Pancreas (tissue), 10 donors: ENCODE data around the gene MYOM1. TPM values are rescaled to one million over a fixed set of nuclear protein-coding genes. Genes with fewer than 3 reads are reported as not detected.

Experiments
- ATAC-seq, 4 donors: fragments of 200-7000 bp; cut with Tn5 transposase; one replicate each; pipeline versions ENCODE4 v1.8.0 to v1.9.1; 2020; ENCODE audit warnings: mild to moderate bottlenecking in 4 of 4, moderate library complexity in 4 of 4
- DNase-seq, 6 donors: peaks; one replicate each; pipeline ENCODE4 v3.0.0-alpha.2; 2020
- FAIRE-seq: peaks from 2 replicates; lab custom pipeline; 2012; peaks lifted over from hg19 to GRCh38; lab: Jason Lieb, UNC
- H3K27ac ChIP-seq, 4 donors: fragments of 200-600 bp; sonication (generic); 1 replicate in 3 of 4; 2 replicates in 1 of 4; pipeline versions ENCODE4 v1.5.0 to v1.8.0; 2020
- H3K27me3 ChIP-seq, 4 donors: fragments of 200-600 bp; one replicate each; pipeline ENCODE4 v1.8.0; 2021
- H3K36me3 ChIP-seq, 3 donors: fragments of 200-600 bp; sonication (generic) in 1 of 3; one replicate each; pipeline versions ENCODE4 v1.5.0 to v1.8.0; 2020 to 2021
- H3K4me1 ChIP-seq, 3 donors: fragments of 200-600 bp; one replicate each; pipeline ENCODE4 v1.8.0; 2021
- H3K4me3 ChIP-seq, 4 donors: fragments of 200-600 bp; sonication (generic) in 2 of 4; one replicate each; pipeline versions ENCODE4 v1.5.0 to v1.8.0; 2020 to 2021
- H3K9me3 ChIP-seq, 4 donors: fragments of 200-600 bp; one replicate each; pipeline ENCODE4 v1.8.0; 2021
- WGBS, 2 donors: extraction: QIAGEN DNeasy Blood & Tissue Kit; methylation state at CpG; one replicate each; pipeline ENCODE4 v1.1.7; 2013; 5-methylcytosine and 5-hydroxymethylcytosine counted together
- intact Hi-C, 3 donors: fragments of 100-400 bp; cut with DNase I; formaldehyde crosslinking; loops; one replicate each; pipeline versions ENCODE4 v1.11.1 to v1.14.2; 2022
- polyA plus RNA-seq, 2 donors: library from polyadenylated mRNA; stranded (reverse); fragments of 200-250 nt; gene quantifications; one replicate each; pipeline ENCODE4 v1.2.3, GENCODE V29; 2013
- total RNA-seq, 6 donors: library from RNA; stranded (reverse); fragmentation: NEBNext Ultra II Directional in 4 of 6; extraction: Animal tissue kit (Norgen Biotek cat#: 25700) in 4 of 6; gene quantifications; one replicate each; pipeline versions ENCODE4 v1.2.1 to v1.2.4, GENCODE V29; 2021 to 2023
- TF ChIP-seq, protein P1 (sequence below), 4 donors: fragments of 200-600 bp; sonication (generic) in 3 of 4; IDR thresholded peaks; one replicate each; pipeline versions ENCODE4 v1.5.0 to v1.8.0; 2021; ENCODE audit warnings: antibody characterized with exemption in 4 of 4
- donor health status: healthy with polysubstance abuse.
- donor health status: DM: no; HTN: no; CAD: no; lungs with moderate emphysema.
- donor health status: DM: no; HTN: no; CAD: no.
- donor health status: control.
- donor health status: control.
- donor health status: Bipolar disorder and iron deficiency.
- donor health status: DM: yes; HTN: yes; CAD: no.
- donor health status: DM: no; HTN: no; CAD: no.
- donor health status: DM: no; HTN: no; CAD: no.
- donor health status: DM: yes; HTN: yes; CAD: no.

Gene MYOM1
- total and polyA plus RNA-seq, 8 donors, result 4.7 to 18.2 (median 14.2) TPM

- H3K4me1 ChIP-seq, result peaks cover 21 to 38% (median 27%) of the 10 kb centered on the region in 3 donors
- TF ChIP-seq, protein P1, sequence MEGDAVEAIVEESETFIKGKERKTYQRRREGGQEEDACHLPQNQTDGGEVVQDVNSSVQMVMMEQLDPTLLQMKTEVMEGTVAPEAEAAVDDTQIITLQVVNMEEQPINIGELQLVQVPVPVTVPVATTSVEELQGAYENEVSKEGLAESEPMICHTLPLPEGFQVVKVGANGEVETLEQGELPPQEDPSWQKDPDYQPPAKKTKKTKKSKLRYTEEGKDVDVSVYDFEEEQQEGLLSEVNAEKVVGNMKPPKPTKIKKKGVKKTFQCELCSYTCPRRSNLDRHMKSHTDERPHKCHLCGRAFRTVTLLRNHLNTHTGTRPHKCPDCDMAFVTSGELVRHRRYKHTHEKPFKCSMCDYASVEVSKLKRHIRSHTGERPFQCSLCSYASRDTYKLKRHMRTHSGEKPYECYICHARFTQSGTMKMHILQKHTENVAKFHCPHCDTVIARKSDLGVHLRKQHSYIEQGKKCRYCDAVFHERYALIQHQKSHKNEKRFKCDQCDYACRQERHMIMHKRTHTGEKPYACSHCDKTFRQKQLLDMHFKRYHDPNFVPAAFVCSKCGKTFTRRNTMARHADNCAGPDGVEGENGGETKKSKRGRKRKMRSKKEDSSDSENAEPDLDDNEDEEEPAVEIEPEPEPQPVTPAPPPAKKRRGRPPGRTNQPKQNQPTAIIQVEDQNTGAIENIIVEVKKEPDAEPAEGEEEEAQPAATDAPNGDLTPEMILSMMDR (IDR thresholded peaks at IDR 0.05), result no peak
- DNase-seq, result peak; percentile 97 to 98 (median 97)
- no peaks in the 10 kb centered on the region for H3K9me3 ChIP-seq
- H3K27ac ChIP-seq, result peak within 1 kb of the TSS; percentile 95 to 99 (median 98)
- WGBS, 2 donors, result 0 to 1% methylated on average over 65 of the region's 65 CpGs
- peak within 1 kb of the TSS; percentile 65 to 88 (median 80) for H3K4me3 ChIP-seq
- H3K27me3 ChIP-seq, result no peaks in the 10 kb centered on the region
- ATAC-seq, result peak; percentile 81 to 88 (median 84)
- H3K36me3 ChIP-seq, result no peaks in the 10 kb centered on the region
- intact Hi-C loops, result loop anchor here in 2 of 3 donors (5.0 to 10.0 kb wide), 2 partner anchors 313 to 315 kb away; no protein-coding TSS in a partner anchor
- no peak for FAIRE-seq
These were observed 27.7 kb upstream of the MYOM1 start, which contains the start of gene MYL12A for GRCh38 chr18:3247240-3248061. MYL12A (plus strand) TSS chr18:3247801; CDS start chr18:3253248, 5,447 bp downstream.

DNA sequence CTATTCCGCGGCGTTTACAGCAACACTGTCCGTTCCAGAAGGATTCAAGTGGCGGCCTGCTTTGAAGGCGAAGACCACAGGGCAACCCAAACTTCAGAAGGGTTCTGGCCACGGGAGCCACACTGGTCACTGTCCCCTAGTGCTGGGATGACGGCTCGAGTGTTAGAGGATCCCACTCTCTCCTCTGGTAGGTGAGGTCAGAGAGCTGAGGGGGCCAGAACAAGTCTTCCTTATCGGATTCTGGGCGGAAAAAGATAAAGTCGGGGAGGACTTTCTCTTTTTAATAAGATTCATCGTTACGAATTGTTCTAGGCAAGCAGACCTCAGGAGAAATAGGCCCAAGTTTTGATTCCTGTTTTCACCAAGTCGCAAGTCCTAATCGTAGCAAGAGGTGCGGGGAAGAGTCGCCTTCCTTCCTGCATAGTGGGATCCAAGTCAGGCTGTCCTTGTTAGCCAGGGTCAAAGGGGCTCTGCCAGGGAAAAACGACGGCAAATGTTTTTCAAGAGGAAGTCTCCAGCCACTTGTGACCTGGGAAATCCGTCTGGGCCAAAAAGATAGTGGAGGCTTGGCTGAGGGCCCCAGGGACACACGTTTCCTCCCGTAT, 27.0 kb upstream of the MYOM1 start:
- Histone ChIP-seq H3K27ac (peak overlapping the region; percentile 95 to 99 (median 98)), H3K4me3 (peak overlapping the region; percentile 10 to 88 (median 50)), H3K27me3 (no peaks in the 10 kb centered on the region), H3K9me3 (no peaks in the 10 kb centered on the region), H3K36me3 (no peaks in the 10 kb centered on the region), H3K4me1 (peaks cover 17 to 31% (median 26%) of the 10 kb centered on the region in 3 donors)
- ATAC-seq, result peak in 3 of 4 donors; percentile 3 to 25 (median 15)
- intact Hi-C loops, result loop anchor here in 2 of 3 donors (5.0 to 10.0 kb wide), 2 partner anchors 312 to 314 kb away; no protein-coding TSS in a partner anchor
- peak in 4 of 6 donors; percentile 33 to 67 (median 48) for DNase-seq
- WGBS, 2 donors, result 11 to 16% methylated on average over 23 of the region's 23 CpGs
- TF ChIP-seq, protein P1 (IDR thresholded peaks at IDR 0.05), result no peak
- FAIRE-seq, result no peak

DNA sequence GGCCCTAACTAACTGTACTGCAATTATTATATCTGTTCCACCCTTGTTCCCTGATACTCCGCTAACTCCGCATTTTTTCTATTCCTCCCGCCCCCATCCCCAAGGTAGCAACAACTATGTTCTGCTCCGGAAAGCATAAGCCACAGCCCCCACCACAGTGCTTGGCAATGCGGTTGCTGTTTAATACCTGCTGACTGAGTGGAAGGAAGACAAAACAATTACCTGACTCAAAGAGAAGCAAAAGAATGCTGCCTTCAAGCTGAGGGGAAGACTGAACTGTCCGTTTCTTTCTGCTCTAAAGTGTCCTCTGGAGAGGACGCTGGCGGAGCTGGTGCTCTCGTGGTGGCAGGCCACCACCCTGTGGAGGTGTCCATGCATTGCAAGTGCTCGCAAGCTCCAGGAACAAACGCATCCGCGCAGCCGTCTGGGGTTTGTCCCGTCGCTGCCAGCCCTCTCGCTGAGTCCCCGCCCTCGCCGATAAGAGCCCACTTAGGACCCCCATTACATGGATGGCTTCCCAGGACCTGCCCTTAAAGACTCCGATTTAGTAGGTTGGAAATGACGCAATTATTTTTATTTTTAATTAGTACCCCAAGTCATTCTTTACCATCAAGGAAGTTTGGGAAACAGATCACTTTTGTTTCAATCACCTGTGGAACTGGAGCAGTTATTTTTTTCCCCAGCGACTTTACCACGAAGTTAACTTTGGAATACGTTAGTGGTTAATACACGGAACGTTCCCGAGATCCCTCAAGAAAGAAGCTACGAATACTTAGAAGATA, 26.3 kb upstream of the MYOM1 start:
- TF ChIP-seq, protein P1 (IDR thresholded peaks at IDR 0.05), result peak; percentile 75 to 91 (median 90)
- WGBS, 2 donors, result 1 to 3% methylated on average over 29 of the region's 29 CpGs
- H3K4me1 ChIP-seq, result peaks cover 11 to 25% (median 24%) of the 10 kb centered on the region in 3 donors

DNA sequence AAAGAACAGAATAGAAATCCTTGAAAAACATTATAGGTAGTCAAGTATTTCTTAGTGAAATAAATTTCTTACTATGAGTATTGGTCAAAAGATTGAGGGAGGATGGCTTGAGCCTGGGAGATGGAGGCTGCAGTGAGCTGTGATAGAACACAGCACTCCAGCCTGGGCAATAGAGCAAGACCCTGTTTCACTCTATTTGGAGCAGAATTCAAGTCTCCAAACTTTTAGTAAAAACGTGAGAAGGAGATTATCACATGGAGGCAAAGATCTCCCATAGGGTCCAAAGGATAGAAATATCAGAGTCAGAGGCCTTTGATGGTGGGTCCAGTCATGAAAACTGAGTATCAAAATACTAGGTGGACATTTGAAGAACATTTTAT, 25.4 kb upstream of the MYOM1 start:
- no peak for FAIRE-seq

More for the DNA sequence above, 26.3 kb upstream of the MYOM1 start:
- Histone ChIP-seq H3K36me3 (no peaks in the 10 kb centered on the region), H3K9me3 (no peaks in the 10 kb centered on the region), H3K27me3 (no peaks in the 10 kb centered on the region), H3K27ac (peak overlapping the region; percentile 95 to 99 (median 98)), H3K4me3 (peak overlapping the region; percentile 10 to 88 (median 50))
- FAIRE-seq (no peak), ATAC-seq (peak; percentile 70 to 88 (median 80)), DNase-seq (peak; percentile 86 to 95 (median 90))
- intact Hi-C loops, result loop anchor here in 2 of 3 donors (5.0 to 10.0 kb wide), 2 partner anchors 311 to 314 kb away; no protein-coding TSS in a partner anchor

More for the DNA sequence above, 25.4 kb upstream of the MYOM1 start:
- TF ChIP-seq, protein P1 (IDR thresholded peaks at IDR 0.05), result no peak
- no peaks in the 10 kb centered on the region for H3K27me3 ChIP-seq
- no peak overlapping the region for H3K27ac ChIP-seq
- H3K36me3 ChIP-seq, result no peaks in the 10 kb centered on the region
- ATAC-seq (no peak), DNase-seq (no peak)
- H3K4me1 ChIP-seq, result peaks cover 7 to 17% (median 17%) of the 10 kb centered on the region in 3 donors
- intact Hi-C loops, result loop anchor here in 2 of 3 donors (5.0 to 10.0 kb wide), 2 partner anchors 310 to 313 kb away; no protein-coding TSS in a partner anchor
- 32 to 38% methylated on average over 1 of the region's 1 CpG for WGBS, 2 donors
- H3K4me3 ChIP-seq, result peak overlapping the region in 2 of 4 donors; percentile 81 to 88
- no peaks in the 10 kb centered on the region for H3K9me3 ChIP-seq
